Brain pericyte (primary cell): ENCODE measurements around the gene ASTN2.

Source experiments
- DNase-seq: peaks from one replicate; pipeline ENCODE4 v3.0.0-alpha.2; 2012; ENCODE audit warnings: low read depth, low spot score

The ASTN2 gene

DNA sequence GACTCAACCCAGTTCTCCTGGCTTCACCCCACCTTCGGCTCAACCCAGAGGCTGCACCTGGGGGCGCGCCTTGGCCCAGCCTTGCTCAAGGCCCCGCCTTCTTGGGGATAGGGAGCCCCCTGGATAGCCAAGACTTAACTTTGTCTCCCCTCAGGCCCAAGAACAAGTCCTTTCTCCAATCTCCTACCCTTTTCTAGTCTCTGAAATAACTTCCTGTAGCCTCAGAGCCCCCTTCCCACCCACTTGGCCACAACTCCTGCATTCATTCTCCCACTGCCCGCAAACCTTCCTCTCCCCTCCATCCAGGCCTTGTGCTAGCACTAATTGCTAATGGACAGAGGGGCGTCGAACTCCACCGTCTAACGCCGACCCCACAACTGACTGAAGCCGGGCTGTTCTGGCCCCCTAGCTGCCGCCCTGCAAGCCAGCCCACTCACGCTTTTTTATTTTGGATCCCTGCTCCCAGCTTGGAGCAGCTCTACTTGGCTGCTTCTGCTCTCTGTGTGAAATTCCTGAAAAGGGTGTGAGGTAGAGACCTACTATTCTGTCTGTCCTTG is 579 bp upstream of the ASTN2 start:
- DNase-seq, result no peak

DNA sequence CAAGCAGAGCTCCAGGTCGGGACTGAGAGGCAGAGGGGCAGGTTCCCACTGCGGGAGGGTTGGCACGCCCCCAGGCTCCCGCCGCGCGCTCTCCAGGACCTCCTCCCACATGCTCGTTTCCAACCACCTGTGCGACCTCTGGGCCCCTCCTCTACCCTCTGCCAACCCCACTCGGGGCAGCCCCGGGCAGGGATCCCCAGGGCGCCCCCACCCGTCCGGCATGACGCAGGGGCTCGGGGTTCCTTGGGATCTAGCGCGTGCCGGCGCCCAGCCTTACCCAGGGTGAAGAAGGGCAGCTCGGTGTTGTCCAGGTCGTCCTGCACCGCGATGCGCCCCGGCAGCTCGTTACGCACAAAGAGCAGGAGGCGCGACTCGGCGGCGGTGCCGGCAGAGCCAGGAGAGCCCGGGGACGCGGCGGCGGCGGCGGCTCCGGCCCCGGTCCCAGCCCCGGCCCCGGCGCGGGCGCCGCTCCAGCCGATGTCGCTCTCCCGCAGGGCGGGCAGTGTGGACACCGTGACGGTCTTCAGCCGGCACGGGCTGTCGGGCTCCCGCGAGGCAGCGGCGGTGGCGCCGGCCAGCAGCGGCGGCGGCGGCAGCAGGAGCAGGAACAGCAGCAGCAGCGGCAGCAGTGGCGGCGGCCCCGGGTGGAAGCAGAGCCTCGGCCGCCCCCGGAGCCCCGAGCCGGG is 494 bp downstream of the ASTN2 start:
- DNase-seq, result no peak

DNA sequence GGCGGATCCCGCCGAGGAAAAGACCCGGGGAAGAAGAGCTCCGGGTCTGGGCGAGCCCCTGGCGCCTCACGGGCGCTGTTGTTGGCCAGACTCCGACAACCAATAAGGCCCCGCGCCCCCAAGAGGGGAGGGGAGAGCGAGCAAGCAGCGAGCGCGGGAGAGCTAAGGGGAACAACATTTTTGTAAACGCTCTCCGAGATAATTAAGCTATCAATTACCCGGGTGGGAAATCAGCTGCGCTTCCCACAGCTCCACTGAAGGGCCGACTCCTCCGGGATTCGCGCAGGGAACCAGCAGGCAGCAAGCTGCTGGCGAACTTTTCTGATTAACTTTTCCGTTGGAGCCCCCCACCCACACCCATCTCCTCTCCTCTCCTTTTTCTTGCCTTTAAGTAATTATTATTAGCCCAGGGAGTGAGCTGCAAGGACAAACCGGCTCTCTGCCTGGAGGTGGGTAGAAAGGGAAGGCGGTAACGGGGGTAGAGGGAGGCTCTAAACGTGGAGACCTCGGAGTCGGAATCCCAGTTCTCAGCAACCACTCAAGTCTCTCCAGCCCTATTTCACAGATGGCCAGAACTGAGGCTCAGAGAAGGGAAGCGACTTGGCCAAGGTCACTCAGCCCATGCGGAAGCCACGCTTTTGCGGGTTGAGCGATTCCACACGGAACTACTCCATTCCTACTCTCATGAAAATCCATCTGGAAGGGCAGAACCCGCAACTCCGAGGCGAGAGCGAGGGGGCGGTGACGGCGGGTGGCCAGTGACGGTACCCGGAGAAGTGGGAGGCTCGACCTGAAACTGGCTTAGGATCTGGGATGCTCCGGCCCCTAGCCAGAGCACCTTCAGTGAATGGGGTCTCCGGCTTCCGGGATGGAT is 1.3 kb downstream of the ASTN2 start:
- DNase-seq, result no peak

DNA sequence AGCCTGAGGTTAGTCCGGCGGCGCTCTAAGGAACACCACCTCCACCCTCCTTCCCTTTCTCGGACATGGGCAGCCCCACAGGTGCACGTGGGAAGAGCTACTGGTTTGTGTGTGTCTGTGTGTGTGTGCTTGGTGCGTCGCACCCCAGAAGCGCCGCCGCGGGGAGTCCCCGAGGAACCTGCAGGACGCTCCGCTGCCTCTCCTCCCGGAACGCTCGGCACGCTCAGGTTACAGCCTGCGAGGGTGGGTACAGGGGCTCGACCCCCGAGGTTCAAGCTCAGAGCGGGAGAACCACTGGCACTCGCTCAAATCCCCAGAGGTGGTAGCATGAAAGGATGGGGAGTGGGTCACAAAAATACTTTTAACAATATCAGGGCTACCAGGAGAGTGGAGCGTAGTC is 2.0 kb downstream of the ASTN2 start:
- no peak for DNase-seq

DNA sequence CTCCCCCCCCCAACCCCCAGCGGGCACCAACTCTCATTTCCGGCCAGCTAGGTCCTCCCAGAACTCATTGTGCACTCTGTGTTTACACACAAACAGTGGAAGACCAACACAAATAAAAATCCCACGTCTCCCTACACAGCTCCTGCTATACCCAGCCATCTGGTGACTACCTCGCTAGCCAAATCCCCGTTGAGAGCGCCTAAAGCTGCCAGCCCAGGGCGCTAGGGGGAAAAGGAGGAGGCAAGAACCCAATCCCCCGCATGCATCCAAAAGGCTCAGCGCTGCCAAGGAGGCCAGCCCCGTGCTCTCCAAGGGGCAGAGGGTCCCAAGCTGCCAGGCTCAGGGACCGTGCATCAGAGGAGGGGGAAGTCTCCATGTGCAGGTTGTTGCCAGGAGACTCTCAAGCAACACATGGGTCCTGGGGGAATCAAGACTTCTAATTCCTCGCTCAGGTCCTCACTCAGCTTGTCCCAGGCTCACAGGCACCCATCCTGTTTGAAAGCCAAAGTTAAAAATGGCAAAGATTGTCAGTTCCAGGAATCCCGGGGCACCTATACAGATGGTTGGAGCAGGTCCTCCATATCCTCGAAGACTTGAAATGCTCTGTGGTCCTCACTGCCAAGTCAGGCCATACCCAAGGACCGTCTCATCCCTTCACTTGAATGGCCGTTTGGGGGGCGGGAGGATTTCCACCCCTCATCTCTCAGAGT is 2.7 kb downstream of the ASTN2 start:
- DNase-seq, result no peak

DNA sequence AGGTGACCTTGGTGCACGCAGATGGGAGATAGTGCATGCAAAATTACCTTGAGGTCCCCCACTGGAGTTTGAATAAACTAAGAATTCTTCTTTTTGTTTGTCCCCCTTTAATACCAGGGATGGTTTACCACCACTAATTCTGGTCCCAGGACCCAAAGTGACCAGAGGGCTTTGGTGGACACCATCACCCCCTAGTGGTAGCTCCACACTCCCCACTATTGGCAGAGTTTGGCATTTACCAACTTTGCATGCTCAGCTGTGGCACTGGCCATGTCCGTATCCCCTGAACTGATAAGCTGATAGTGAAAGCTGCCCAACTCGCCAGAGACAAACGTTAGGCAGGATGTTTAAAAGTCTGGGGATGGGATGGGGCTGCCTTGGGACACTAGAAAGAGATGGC is 3.3 kb downstream of the ASTN2 start:
- DNase-seq, result no peak

DNA sequence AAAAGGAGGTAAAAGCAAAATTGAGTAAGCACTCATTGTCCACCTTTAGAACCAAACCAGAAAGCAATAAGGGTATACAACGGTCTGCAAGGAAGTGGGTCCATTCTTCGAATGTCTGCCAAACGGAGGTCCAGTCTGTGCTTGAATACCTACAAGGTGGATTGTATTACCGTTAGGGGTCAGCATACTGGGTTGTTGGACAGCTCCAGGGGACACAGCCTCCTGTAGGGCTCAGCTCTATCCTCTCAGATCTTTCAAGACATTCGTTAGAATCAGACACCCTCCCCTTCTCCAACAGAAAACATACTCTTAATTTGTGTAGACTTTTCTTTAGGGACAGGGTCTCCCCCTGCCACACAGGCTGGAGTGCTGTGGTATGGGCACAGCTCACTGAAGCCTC is 5.5 kb downstream of the ASTN2 start:
- DNase-seq, result no peak

DNA sequence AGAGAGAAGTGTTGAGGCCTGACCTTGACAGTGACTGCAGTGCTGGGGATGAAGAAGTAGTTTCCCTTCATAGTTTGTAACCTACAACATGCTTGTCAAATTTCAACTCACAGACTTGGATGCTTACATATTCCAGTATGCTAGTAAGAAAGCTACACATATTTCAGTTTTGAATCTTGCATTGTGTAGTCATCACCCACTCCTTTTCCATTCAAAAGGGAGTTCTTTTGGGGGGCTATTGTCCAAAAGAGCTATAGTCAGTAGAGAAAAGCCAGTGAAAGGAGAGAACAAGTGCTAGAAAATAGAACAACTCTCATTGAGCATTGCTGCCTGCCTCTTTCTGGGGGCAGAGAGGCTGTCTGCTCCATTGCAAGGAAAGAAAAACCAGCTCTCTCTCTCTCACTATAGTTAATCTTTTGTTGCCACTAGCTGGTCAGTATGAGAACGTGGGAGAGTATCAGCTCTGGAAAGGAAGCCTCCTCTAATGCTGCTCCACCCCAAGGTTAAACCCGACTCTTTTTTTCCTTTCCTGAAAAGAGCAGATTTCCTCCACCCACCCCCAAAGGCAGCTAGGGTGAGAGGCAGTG is 7.3 kb downstream of the ASTN2 start:
- DNase-seq, result no peak

DNA sequence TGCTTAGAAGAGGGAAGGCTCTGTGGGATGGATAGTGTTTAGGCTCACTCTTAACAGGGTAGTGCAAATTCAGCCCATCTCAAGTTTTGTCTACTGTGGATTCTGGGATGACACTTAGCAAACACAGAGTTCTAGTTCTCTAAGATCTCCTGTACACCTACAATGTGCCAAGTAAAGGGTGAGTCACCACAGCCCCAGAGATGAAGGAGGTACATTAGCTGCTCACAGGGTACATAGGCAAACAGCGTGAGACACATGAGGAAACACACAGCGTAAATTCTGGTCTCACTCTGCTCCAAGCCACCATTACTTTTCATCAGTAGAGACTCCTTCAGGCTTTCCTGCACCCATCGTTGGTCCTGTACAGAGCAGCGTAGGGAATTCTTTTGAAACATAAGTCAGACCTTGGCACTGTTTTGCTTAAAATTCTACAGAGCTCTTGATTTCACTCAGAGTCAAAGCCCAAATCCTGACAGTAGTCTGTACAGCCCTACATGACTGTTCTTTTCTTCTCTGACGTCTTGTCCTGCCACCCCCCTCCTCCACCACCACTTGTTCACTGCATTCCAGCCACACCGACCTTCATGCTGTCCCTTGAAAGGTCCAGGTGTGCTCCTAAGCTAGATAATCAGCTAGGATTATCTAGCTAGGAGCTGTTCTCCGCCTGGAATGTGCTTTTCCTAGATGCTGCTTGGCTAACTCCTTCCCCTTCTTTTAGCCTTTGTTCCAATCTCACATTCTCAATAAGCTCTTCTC is 8.7 kb downstream of the ASTN2 start:
- DNase-seq, result no peak

DNA sequence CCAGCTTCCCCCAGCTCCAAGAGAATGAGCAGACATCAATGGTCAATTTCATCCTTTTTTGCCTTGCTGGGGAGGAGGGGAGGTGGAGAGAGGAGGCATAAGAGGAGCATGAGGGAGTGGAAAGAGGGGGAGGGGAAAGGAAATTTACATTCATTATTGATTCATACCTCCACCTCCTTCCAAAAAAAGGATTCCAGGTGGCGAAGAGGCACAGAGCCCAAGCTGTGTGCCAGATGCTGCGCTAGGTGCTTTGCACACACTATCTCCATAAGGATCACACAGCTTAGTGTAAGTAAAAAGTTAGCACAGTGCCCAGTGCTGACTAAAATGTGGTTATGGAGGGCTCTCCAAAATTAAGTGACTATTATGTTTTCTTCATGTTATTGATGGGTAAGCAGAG is 11.0 kb downstream of the ASTN2 start:
- DNase-seq, result no peak

DNA sequence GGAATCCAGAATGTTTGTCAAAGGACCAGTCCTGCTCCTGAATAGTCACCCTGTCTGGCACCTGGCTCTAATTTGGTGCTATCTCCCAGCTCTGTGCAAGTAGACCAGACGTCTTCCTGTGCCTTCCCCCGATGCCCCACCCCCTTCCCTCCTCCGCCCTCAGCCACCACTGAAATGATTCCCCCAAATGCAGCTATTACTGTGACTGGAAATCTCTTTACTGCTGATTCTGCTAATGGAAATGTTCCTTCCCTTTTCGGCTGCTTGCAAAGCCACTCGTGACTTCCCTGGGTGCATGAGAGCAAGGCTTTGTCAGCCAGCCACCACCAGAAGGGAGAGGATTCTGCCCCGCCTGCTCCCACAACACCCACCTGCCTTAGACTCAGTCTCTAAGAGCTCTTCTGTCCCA is 11.4 kb downstream of the ASTN2 start:
- DNase-seq, result no peak

DNA sequence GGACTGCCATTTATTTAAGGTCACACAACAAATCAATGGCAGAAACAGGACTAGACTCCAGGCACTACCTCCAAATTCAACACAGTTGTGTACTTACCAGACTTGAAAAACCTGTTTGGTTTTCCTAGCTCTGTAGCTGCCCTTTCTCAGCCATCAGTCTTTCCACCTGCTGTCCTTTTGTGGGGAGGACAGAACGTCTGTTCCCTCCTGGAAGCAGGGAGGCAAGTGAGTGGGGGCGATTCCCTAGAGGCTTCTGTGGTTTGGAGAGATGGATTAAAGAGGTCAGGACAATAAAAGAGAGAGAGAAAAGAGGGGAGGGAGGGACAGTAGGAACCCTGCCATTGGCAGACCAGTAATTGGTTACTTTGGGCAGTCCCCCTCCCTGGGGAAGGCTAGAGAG is 14.7 kb downstream of the ASTN2 start:
- DNase-seq, result no peak

DNA sequence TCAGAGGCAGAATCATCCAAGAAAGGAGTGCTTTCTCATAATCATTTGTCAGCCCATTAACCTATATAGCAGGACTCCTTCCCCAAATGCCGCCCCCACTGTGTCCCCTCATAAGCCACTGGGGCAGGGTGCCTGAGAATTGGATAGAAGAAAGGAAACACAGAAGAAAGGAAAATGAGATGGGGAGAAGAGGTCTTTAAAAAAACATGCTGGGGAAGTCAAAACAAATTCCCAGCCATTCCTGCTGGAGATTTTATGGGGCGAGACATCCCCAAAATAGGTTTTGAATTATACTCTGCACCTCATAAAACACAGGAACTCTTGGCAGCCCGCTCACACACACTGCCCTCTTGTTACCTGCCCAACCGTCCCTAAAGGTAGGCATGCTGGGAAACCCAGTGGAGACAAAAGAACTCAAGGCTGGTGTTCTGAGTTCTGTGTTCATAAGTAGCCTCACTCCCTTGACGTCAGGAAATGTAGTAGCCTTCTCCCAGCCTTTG is 19.7 kb downstream of the ASTN2 start:
- no peak for DNase-seq

DNA sequence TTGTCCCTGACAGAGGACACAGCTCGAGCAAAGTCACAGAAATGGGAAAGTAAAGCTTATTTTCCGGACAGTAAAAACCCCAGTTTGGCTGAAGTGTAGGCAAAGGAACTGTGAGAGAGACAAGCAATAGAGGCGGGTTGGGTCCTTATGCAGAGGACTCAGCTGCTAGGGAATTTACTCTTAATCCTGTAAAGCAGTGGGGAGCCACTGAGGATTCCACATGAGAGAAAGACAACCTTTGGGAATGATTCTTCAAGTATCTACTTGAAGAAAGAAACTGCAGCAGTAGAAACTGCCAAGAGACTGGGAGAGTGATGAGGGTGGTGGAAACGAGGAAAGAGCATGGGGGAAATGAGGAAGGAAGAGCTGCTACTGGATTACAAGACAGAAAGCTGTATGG is 20.2 kb downstream of the ASTN2 start:
- DNase-seq, result no peak

DNA sequence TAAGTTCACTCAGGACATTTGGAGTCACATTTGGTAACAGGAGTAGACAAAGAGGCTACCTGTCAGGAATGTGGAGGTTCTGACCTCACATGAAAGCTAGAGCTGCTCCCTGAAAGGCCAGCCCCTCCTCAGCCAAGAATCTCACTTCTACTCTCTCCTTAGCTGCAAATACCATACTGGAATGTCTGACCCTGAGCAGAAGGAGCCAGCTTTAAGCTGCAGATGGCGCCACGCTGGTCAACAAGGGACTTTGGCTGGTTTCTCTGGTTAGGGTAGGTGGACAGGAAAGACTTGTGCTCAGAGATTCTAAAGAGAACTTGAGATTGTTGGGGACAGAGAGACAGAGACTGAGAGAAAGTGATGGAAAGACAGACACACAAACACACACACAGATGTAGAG is 21.9 kb downstream of the ASTN2 start:
- DNase-seq, result no peak

DNA sequence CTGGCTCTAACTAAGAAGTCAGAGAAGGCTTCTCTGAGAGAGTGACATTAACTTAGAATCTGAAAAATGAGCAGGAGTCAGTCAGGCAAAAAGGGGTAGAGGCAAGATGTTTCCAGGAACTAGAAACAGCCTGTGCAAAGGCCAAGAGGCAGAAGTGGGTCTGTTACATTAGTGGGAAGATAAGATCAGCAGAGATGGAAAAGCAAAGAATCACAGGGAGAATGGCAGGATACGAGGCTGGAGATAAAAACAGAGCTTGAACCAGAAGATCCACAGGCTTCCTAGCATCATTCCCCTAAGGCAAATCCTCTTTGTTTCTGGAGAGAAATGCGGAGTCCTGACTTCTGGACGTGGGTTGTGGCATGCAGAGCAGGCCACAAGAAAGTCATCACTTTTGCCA is 27.4 kb downstream of the ASTN2 start:
- DNase-seq, result no peak

DNA sequence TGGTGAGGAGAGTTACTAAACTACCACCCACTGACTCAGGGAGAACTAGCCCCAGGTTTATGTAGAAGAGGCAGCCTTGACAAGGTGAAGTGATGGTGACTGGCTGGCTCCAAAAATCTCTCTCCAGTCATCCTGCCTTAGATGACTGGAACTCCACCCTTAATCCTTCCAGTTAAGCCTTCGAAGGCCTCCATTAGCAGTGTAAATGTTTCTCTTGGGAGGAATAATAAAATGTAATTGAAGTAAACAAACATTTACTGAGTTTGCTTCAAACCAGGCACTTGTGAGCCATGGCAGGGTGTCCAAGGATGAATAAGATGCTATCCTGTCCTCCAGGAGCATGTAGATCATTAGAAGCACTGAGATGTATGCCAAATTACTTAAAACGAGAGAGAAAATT is 35.5 kb downstream of the ASTN2 start:
- DNase-seq, result no peak

DNA sequence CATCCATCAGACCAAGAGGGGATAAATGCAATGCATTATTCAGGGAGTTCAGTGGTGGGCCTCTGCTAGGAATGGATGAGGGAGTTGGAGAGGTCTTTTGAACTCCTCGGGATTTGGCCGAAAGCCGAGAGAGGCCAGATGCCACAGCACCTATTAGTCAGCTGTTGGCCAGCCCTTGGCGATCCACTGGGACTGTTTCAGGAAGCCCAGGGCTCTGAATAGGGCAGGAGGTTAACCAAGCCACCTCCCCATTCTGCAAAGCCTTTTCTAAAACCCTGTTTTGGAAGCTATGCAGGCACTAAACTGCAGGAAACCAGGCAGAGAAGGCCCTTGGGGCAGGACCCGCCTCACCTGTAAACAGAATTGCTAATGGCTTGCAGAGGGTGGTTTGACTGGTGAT is 37.8 kb downstream of the ASTN2 start:
- no peak for DNase-seq

DNA sequence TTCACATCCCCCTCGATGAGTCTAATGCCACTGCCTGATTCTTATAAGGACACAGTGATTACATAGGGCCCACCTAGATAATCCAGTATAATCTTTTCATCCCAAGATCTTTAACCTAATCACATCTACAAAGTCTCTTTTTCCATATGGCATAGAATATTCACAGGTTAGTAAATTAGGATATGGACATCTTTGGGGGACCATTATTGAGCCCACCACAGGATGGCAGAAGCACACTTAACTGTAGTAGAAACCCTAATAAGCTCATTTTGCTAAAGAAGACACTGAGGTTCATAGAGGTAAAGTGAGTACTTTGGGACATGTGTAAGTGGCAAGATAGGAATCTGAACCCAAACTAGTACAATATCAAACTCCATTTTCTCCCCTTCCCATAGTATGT is 38.9 kb downstream of the ASTN2 start:
- no peak for DNase-seq

DNA sequence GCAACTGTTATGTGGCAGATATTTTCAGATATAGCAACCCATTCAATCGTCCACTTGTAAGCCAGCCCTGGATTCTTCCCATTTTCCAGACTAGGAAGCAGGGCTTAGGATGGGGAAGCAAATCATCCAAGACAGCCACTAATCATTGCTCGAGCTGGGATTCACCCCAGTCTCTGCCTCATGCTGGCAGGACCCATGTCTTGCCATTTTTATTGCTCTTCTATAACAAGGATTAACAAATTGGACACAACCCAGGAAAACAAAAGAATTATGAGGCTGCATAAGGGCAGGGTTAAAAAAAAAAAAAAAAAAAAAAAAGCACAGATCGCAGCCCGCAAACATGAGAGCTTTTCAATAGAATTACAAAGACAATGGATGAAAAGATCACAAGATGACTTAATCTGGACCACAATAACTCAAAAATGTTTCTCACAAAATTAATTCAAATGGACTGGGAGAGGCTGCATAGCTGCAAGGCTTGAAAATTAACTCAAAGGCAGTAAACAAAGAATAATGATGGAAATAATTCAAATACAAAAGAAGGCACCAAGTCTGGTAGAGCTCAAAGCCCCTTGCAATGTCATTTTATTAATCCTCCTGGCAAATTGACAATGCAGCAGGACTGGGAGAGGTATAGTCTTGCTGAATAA is 40.7 kb downstream of the ASTN2 start:
- DNase-seq, result no peak
